C4-2B (cell line): Measurements from ENCODE around the gene NEO1.

Experiments used
- H3K27ac ChIP-seq: fragments of 450-650 bp; 2 replicates; pipeline ENCODE4 v1.5.1; 2017
- ZFX ChIP-seq: fragments of 450-650 bp; IDR thresholded peaks from 2 replicates; pipeline ENCODE4 v1.6.1; 2017
- TF ChIP-seq, protein P1 (sequence below): fragments of 450-650 bp; conservative IDR thresholded peaks from 2 replicates; pipeline ENCODE4 v1.5.1; 2017; ENCODE audit warnings: mild to moderate bottlenecking

Gene NEO1

DNA sequence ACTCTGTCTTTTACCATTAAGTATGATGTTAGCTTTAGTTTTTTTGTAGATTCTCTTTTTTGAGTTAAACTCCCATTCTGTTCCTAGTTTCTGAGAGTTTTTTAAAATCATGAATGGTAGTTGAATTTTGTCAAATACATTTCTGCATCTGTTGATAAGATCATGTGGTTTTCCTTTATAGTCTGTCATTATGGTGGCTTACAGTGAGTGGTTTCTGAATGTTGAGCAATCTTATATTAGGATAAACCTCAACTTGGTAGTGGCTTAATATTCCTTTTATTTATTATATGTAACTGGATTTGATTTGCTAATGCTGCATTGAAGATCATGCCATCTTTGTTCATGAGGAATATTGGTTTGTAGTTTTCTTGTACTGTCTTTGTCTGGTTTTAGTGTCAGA is 34.8 kb downstream of the NEO1 start:
- no peak for TF ChIP-seq ZFX
- TF ChIP-seq, protein P1, sequence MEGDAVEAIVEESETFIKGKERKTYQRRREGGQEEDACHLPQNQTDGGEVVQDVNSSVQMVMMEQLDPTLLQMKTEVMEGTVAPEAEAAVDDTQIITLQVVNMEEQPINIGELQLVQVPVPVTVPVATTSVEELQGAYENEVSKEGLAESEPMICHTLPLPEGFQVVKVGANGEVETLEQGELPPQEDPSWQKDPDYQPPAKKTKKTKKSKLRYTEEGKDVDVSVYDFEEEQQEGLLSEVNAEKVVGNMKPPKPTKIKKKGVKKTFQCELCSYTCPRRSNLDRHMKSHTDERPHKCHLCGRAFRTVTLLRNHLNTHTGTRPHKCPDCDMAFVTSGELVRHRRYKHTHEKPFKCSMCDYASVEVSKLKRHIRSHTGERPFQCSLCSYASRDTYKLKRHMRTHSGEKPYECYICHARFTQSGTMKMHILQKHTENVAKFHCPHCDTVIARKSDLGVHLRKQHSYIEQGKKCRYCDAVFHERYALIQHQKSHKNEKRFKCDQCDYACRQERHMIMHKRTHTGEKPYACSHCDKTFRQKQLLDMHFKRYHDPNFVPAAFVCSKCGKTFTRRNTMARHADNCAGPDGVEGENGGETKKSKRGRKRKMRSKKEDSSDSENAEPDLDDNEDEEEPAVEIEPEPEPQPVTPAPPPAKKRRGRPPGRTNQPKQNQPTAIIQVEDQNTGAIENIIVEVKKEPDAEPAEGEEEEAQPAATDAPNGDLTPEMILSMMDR = no peak
- no peak overlapping the region for H3K27ac ChIP-seq

DNA sequence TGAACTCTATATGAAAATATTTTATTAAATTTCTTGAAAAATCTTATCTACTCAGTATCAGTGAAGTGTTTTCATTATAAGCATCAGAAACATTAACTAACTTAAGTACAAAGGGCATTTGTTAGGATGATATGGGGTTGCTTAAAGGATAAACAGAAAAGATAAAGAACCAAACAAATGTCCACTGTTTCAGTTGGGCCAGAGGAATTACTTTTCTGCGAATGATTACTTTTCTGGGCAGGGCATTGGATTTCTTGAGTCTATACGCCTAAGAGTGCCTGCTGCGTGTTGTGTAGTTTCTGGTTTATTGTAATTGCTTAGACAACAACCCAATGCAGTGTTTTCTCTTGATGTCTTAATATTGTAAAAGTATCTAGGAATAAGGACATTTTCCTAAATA is 52.8 kb downstream of the NEO1 start:
- TF ChIP-seq ZFX = no peak
- TF ChIP-seq, protein P1 = no peak
- no peak overlapping the region for H3K27ac ChIP-seq

DNA sequence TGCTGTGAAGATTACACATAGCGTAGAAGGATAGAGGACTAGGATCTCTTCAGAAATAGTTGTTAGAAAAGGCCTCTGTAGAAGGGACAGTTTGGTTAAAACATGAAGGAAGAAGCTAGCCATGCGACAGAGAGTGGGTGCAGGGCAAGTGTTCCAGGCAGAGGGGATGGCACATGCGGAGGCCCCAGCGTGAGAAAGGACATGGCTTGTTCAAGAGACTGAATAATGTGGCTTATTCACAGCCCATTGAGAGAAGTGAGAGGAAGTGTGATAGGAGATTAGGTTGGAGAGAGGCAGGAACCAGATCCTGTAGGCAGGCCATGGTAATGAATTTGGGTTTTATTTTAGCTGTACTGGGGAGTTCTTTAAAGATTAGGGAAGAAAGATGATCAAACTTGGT is 56.4 kb downstream of the NEO1 start:
- no peak overlapping the region for H3K27ac ChIP-seq
- TF ChIP-seq, protein P1 = no peak
- no peak for TF ChIP-seq ZFX

DNA sequence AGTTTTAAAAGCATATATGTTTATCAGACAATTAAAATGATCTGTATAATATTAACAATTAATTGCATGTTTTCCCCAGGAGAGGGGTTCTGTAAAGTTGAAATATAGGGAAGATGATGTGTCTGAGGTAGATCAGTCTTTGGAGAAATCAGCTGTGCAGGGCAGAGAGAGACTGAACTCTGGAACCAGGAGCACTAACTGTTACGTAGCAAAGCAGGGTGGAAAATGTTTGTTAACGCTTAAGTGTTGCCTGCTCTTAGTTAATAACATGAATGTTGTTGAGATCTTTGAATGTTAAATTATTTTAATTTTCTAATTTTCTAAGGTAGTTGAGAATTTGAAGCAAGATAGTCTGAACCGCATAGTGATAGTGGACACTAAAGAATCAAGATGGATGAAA is 57.5 kb downstream of the NEO1 start:
- TF ChIP-seq ZFX = no peak
- TF ChIP-seq, protein P1 = no peak
- H3K27ac ChIP-seq = no peak overlapping the region

DNA sequence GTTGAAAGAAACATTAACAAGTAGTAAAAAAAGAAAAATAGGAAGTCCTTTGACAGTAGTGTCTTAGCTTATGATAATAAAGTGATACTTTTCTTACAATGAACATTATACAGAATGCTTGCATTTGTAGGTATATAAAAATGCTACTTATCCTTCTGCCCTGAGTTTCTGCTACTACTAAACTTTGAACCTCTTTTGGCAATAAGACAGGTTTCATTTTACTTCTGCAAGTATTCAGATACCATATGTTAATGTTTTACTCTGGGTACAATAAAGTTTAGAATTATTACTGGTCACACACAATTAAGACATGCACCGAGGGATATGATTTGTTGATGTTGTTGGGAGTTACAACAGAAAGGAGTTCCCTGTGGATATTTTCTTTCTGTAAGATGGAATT is 57.9 kb downstream of the NEO1 start:
- no peak overlapping the region for H3K27ac ChIP-seq
- TF ChIP-seq ZFX = no peak
- TF ChIP-seq, protein P1 = no peak

DNA sequence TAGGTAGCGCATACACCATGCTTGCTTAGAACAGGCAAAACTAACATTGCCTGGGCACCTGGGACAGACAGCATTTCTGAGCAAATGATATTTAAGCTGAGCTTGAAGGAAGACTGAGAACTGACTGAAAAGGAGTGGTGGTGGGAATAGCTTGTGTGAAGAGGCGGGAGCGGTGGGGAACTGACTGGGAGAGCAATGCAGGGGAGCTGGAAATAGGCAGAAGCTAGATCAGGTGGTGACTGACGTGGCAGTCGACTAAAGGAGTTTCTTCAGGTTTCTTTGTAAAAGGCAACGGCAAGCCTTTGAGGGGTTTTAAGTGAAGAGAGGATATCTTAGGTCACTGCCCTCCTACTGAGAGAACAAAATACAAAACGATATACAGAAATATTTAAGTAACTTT is 61.8 kb downstream of the NEO1 start:
- TF ChIP-seq, protein P1 = no peak
- no peak for TF ChIP-seq ZFX
- H3K27ac ChIP-seq = no peak overlapping the region

DNA sequence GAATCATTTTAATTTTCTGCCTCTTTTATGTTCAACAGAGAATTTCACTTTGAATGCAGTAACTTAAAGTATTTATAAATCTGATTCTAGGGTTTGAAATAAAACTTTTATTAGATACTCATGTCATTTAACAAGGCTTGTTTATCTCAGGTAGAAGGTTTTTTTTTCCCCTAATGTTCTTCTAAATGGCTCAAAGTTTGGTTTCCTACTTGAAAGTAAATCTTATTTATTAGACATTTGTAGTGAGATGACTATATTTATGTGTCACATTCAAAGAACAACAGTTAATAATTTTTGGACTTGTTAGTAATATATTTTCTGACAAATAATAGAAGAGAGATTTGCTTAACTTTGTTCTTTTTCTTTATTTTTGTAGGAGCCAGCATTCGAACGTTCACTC is 63.9 kb downstream of the NEO1 start:
- no peak overlapping the region for H3K27ac ChIP-seq
- no peak for TF ChIP-seq ZFX
- TF ChIP-seq, protein P1 = no peak
